ENCODE data around the gene TMEM185A.
"Not testable (repeated sequence)": the region's sequence is repeated elsewhere in the genome, so short reads cannot be mapped to it uniquely, and the experiment has no call there.

DNA sequence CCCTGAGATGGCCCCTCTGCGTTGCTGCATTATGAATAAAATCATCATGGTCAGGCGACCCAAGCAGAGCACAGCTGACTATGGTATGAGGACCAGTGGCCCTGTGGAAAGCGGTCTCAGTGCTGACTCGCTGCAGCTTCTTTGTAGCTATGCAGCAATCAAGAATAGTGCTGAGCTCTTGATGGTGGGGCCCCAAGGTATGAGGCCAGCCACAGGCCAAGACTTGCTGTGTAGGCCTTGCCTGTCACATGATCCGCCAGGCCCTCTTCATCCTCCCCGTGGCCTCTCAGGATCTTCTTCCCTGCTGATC, 79.7 kb downstream of the TMEM185A start:
- TF ChIP-seq, protein P1, sequence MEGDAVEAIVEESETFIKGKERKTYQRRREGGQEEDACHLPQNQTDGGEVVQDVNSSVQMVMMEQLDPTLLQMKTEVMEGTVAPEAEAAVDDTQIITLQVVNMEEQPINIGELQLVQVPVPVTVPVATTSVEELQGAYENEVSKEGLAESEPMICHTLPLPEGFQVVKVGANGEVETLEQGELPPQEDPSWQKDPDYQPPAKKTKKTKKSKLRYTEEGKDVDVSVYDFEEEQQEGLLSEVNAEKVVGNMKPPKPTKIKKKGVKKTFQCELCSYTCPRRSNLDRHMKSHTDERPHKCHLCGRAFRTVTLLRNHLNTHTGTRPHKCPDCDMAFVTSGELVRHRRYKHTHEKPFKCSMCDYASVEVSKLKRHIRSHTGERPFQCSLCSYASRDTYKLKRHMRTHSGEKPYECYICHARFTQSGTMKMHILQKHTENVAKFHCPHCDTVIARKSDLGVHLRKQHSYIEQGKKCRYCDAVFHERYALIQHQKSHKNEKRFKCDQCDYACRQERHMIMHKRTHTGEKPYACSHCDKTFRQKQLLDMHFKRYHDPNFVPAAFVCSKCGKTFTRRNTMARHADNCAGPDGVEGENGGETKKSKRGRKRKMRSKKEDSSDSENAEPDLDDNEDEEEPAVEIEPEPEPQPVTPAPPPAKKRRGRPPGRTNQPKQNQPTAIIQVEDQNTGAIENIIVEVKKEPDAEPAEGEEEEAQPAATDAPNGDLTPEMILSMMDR (conservative IDR thresholded peaks at IDR 0.05; ENCODE audit: low read length) = not testable (repeated sequence)
- not testable (repeated sequence) for TF ChIP-seq EZH2phosphoT487 (IDR thresholded peaks at IDR 0.05; ENCODE audit: borderline replicate concordance, low read depth, low read length)

Measured in OCI-LY7 (cell line).